Calu3 (cell line): ENCODE measurements around the gene MOSPD3. TPM values are rescaled to one million over a fixed set of nuclear protein-coding genes. Genes with fewer than 3 reads are reported as not detected.
"Not testable (repeated sequence)": the region's sequence is repeated elsewhere in the genome, so short reads cannot be mapped to it uniquely, and the experiment has no call there.

Experiments
- BruUV-seq: library from RNA; stranded (reverse); fragments of 400-500 nt; replicated peaks from 2 replicates; lab custom pipeline; 2021; lab: Mats Ljungman, UMichigan
- CTCF ChIA-PET: fragments of 300-600 bp; sonication (Branson Sonifier 250); formaldehyde crosslinking; loops from one replicate; lab custom pipeline; 2022; ENCODE audit warnings: antibody characterized with exemption; lab: Charles Lee
- DNase-seq: peaks from one replicate; pipeline ENCODE4 v3.0.0; 2022
- H3K27ac Mint-ChIP-seq: one replicate; pipeline ENCODE4 v1.8.0; 2022; ENCODE audit warnings: mixed read lengths; ENCODE audit not compliant: unreplicated experiment
- H3K27me3 Mint-ChIP-seq: one replicate; pipeline ENCODE4 v1.8.0; 2022; ENCODE audit warnings: mixed read lengths; ENCODE audit not compliant: unreplicated experiment
- H3K36me3 Mint-ChIP-seq: one replicate; pipeline ENCODE4 v1.8.0; 2022; ENCODE audit warnings: mild to moderate bottlenecking, moderate library complexity, mixed read lengths; ENCODE audit not compliant: insufficient read depth, unreplicated experiment
- H3K4me1 Mint-ChIP-seq: one replicate; pipeline ENCODE4 v1.8.0; 2022; ENCODE audit warnings: mild to moderate bottlenecking, low read depth, mixed read lengths; ENCODE audit not compliant: unreplicated experiment
- H3K4me3 Mint-ChIP-seq: one replicate; pipeline ENCODE4 v1.8.0; 2022; ENCODE audit warnings: mild to moderate bottlenecking, low read depth, moderate library complexity, mixed read lengths; ENCODE audit not compliant: unreplicated experiment
- H3K9me3 Mint-ChIP-seq: one replicate; pipeline ENCODE4 v1.8.0; 2022; ENCODE audit warnings: low read depth, mixed read lengths; ENCODE audit not compliant: unreplicated experiment
- CTCF ChIP-seq: fragments of 200-600 bp; IDR thresholded peaks from one replicate; pipeline ENCODE4 v1.8.0; 2022; ENCODE audit warnings: antibody characterized with exemption; ENCODE audit not compliant: unreplicated experiment
- intact Hi-C: fragments of 100-400 bp; cut with micrococcal nuclease; formaldehyde crosslinking; loops from one replicate; pipeline ENCODE4 v1.10.0; 2022; ENCODE audit not compliant: unreplicated experiment
- total RNA-seq: library from RNA; stranded (reverse); gene quantifications from 2 replicates; pipeline ENCODE4 v1.2.3, GENCODE V29; 2022

The MOSPD3 gene
- total RNA-seq, 1 experiment from 2014 or later: 11.7 TPM

DNA sequence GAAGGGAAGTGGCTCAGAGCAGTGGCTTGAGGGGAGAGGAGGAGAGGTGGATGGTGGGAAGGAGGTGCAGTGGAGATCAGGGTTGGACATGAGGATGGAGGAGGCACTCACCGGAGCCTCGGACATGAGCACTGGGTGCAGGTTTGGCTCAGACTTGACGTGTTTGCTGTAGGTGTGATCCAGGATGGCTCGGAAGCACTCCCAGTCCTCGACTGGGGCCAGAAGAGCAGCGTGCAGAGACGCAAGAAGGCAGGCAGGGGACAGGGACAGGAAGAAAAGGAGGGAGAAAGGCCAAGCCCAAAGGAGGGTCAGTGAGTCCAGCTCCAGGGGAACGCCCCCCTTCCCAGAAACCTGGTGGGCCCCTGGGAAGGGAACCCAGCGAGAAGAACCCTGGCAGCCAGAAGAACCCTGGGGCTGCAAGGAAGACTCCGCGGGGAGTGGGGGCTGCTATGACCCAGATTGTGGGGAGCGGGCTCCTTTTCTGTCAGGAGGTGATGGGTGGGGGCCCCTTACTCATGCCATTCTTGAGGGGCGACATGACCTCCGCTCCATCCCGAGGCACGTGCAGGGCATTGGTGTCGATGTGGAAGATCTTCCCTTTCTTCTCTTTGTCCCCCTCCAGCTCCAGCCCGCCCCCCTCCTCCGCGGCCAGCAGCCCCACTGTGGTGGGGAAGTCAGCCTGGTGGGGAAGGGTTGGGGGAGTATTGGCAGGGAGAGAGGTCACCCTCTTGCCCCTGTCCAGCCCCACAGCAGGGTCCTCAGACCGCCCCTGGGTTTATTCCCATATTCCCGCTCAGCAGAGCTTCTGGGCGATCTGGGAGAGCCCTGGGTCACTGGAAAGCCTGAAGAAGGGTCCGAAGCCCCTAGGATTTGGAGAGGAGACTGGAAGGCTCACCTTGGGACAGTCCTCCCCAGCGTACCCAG lies 42.8 kb downstream of the MOSPD3 start:
- DNase-seq: no peak
- no peak for TF ChIP-seq CTCF
- no peaks in the 10 kb centered on the region for H3K4me1 Mint-ChIP-seq
- BruUV-seq: no TSS peak
- peaks cover 26% of the 10 kb centered on the region for H3K27me3 Mint-ChIP-seq
- CTCF ChIA-PET: no interaction called here
- no peak overlapping the region for H3K27ac Mint-ChIP-seq
- no peak overlapping the region for H3K4me3 Mint-ChIP-seq
- no peaks in the 10 kb centered on the region for H3K36me3 Mint-ChIP-seq
- H3K9me3 Mint-ChIP-seq: no peaks in the 10 kb centered on the region
- intact Hi-C loops: no loop called here

DNA sequence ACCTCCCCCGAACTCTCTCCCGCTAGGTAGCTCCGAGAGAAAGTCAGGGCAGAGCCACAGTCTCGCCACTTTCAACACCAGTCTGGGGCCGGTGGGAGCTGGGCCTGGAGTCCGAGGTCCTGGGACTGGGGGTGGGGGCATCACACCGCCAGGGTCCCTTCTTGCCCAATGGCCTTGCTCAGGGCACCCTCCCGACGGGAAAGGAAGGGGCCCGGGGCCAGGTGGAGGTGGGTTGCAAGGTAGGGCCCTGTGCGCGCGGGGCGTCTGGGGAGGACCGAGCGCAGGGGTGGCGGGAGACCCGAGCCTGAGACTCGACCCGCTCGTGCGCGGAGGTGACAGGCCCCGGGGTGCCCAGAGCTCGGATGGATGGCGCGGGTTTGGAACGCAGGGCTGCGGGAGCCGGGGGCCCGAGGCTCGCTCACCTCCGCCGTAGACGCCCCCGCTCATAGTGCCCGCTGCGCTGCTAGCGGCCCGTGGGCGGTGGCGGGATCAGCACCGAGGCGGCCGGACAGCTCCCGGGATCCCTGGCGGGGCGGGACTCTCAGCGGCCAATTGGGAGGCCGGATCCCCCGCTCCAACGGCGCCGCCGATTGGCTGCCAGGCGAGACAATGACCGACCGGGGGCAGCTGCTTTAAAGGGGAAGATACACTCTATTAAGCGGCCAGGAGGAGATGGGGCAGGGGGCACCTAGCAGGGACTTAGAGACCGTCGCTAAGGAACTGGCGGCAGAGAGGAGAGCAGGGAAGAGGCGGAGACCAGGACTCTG lies 43.8 kb downstream of the MOSPD3 start, which contains the start of gene ACTL6B:
Gene ACTL6B (minus strand): TSS at position 541 of the 767 bp plus-strand sequence. CDS start 94 bp downstream, at position 447.
- Mint-ChIP-seq H3K27ac (no peak within 1 kb of the TSS), H3K36me3 (no peaks in the 10 kb centered on the region), H3K4me1 (no peaks in the 10 kb centered on the region), H3K4me3 (no peak within 1 kb of the TSS), H3K9me3 (no peaks in the 10 kb centered on the region), H3K27me3 (peaks cover 26% of the 10 kb centered on the region)
- BruUV-seq: no TSS peak
- intact Hi-C loops: no loop called here
- no peak for DNase-seq
- CTCF ChIA-PET: no interaction called here
- TF ChIP-seq CTCF: no peak

GRCh38 chr7:100662194-100662776 lies 49.9 kb downstream of the MOSPD3 start:
- H3K27me3 Mint-ChIP-seq: peaks cover 18% of the 10 kb centered on the region
- H3K27ac Mint-ChIP-seq, CTCF ChIA-PET, DNase-seq, BruUV-seq, H3K9me3 Mint-ChIP-seq, intact Hi-C loops, H3K4me1 Mint-ChIP-seq, H3K36me3 Mint-ChIP-seq, H3K4me3 Mint-ChIP-seq: not testable (repeated sequence)

Other genes starting within 250 kb of the MOSPD3 start
- gene PILRA, start 239.1 kb upstream of the MOSPD3 start, total RNA-seq: 3.1 and 3.3 TPM in 2 replicates
- 4.1 and 4.3 TPM in 2 replicates for gene ZCWPW1, start 183.8 kb upstream of the MOSPD3 start, total RNA-seq
- 26.1 and 30.6 TPM in 2 replicates for gene MEPCE, start 182.7 kb upstream of the MOSPD3 start, total RNA-seq
- gene PPP1R35, start 176.0 kb upstream of the MOSPD3 start, total RNA-seq: 23.5 and 29.1 TPM in 2 replicates
- gene SPACDR, start 148.3 kb upstream of the MOSPD3 start, total RNA-seq: 4.5 and 9.1 TPM in 2 replicates
- gene TSC22D4, start 133.3 kb upstream of the MOSPD3 start, total RNA-seq: 24.4 and 27.3 TPM in 2 replicates
- 0.38 and 0.39 TPM in 2 replicates for gene NYAP1, start 128.6 kb upstream of the MOSPD3 start, total RNA-seq
- gene AGFG2, start 73.3 kb upstream of the MOSPD3 start, total RNA-seq: 45.6 and 63.1 TPM in 2 replicates
- gene SAP25, start 38.6 kb upstream of the MOSPD3 start, total RNA-seq: 3.1 and 3.2 TPM in 2 replicates
- 29.0 and 34.6 TPM in 2 replicates for gene LRCH4, start 26.4 kb upstream of the MOSPD3 start, total RNA-seq
- gene FBXO24, start 26.2 kb upstream of the MOSPD3 start, total RNA-seq: 0.29 and 0.66 TPM in 2 replicates
- 4.4 and 6.1 TPM in 2 replicates for gene PCOLCE, start 10.2 kb upstream of the MOSPD3 start, total RNA-seq
- 0.90 and 1.5 TPM in 2 replicates for gene TFR2, start 29.0 kb downstream of the MOSPD3 start, total RNA-seq
- gene ACTL6B, start 43.9 kb downstream of the MOSPD3 start, total RNA-seq: not detected in 2 replicates
- gene GNB2, start 61.2 kb downstream of the MOSPD3 start, total RNA-seq: 129 and 134 TPM in 2 replicates
- gene GIGYF1, start 81.7 kb downstream of the MOSPD3 start, total RNA-seq: 29.5 and 30.8 TPM in 2 replicates
- gene POP7, start 93.6 kb downstream of the MOSPD3 start, total RNA-seq: 28.2 and 31.9 TPM in 2 replicates
- not detected in 2 replicates for gene EPO, start 107.9 kb downstream of the MOSPD3 start, total RNA-seq
- gene ZAN, start 121.1 kb downstream of the MOSPD3 start, total RNA-seq: not detected in 2 replicates
- 63.7 and 72.4 TPM in 2 replicates for gene EPHB4, start 215.0 kb downstream of the MOSPD3 start, total RNA-seq
- gene SLC12A9, start 240.2 kb downstream of the MOSPD3 start, total RNA-seq: 29.9 and 36.6 TPM in 2 replicates